ENCODE data around the gene PLA2G2A. TPM values are rescaled to one million over a fixed set of nuclear protein-coding genes. Genes with fewer than 3 reads are reported as not detected.

The PLA2G2A gene
- total and polyA plus RNA-seq, 2 of the 8 experiments (the other 6 are each of a cell fraction or from before 2014, with no cell fraction given) = 0.69 to 3.7 TPM

DNA sequence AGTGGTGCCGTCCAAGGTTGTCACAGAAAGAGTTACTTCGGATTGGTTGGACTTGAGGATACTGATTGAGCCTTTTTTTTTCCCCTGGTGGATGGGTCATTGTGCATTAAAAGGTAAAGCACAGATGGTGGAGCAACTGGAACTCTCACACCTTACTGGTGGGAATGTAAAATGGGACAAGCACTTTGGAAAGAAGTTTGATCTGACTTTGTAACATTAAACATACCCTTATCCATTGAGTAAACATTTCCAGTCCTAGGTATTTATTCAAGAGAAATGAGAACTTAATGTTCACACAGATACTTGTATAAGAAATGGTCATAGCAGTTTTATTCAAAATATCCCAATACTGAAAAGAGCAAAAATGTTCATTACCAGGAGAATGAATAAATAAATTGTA lies 14.9 kb downstream of the PLA2G2A start:
- H3K18ac ChIP-seq (ENCODE audit: extremely low read depth, low read length) = no peak overlapping the region
- H3K79me2 ChIP-seq (ENCODE audit: control insufficient read depth in 1 of 2, insufficient read depth in 2 of 2, low read length in 2 of 2) = no peaks in the 10 kb centered on the region
- FAIRE-seq = no peak
- no peaks in the 10 kb centered on the region for H3K36me3 ChIP-seq (ENCODE audit: control insufficient read depth in 2 of 4, insufficient read depth in 4 of 4, low read length in 3 of 4)
- no peaks in the 10 kb centered on the region for H3K23me2 ChIP-seq (ENCODE audit: low read depth, low read length)
- no peak overlapping the region for H2BK12ac ChIP-seq (ENCODE audit: low read depth, low read length)
- H3K4me3 ChIP-seq (ENCODE audit: extremely low read depth in 1 of 4, insufficient read depth in 2 of 4, low read depth in 3 of 4, low read length in 4 of 4) = no peak overlapping the region
- H3K9me3 ChIP-seq (ENCODE audit: insufficient read depth in 2 of 2, low read depth in 1 of 2, low read length in 1 of 2) = peaks cover 0 to 5% of the 10 kb centered on the region in 2 experiments; a peak in 1 of 4 replicates
- no peak overlapping the region for H2BK20ac ChIP-seq (ENCODE audit: low read length)
- no peak overlapping the region for H3K56ac ChIP-seq (replicated peaks; ENCODE audit: insufficient read length, low read depth, low read length)
- H3K14ac ChIP-seq (ENCODE audit: insufficient read length) = no peak overlapping the region
- WGBS, 2 experiments (ENCODE audit: extremely low coverage in 1 of 2, insufficient coverage in 1 of 2, insufficient read length in 1 of 2, insufficient replicate concordance in 2 of 2, low coverage in 1 of 2, low lambda C conversion rate in 2 of 2, missing lambda C conversion rate in 1 of 2) = 79% methylated on average over 2 of the region's 2 CpGs; no CpG with 5 or more reads in 1 of the 2 experiments
- no peak overlapping the region for H3K27ac ChIP-seq (ENCODE audit: low read depth, low read length)
- no peak overlapping the region for H3K9ac ChIP-seq (replicated peaks in 1 of 4; ENCODE audit: extremely low read depth in 1 of 4, low read depth in 3 of 4, low read length in 3 of 4)
- H3K4me2 ChIP-seq (ENCODE audit: insufficient read depth in 1 of 2, low read depth in 2 of 2, low read length in 2 of 2) = no peak overlapping the region
- no peak overlapping the region for H2AK5ac ChIP-seq (ENCODE audit: low read depth, low read length)
- H2BK5ac ChIP-seq (ENCODE audit: low read depth, low read length) = no peak overlapping the region
- H2BK120ac ChIP-seq (replicated peaks; ENCODE audit: low read depth, low read length) = no peak overlapping the region
- no peaks in the 10 kb centered on the region for H4K20me1 ChIP-seq (replicated peaks in 1 of 2; ENCODE audit: control insufficient read depth in 1 of 2, insufficient read depth in 2 of 2, low read length in 2 of 2)
- H4K5ac ChIP-seq (ENCODE audit: insufficient read length, low read depth, low read length) = no peak overlapping the region
- no peak overlapping the region for H3K4ac ChIP-seq (replicated peaks; ENCODE audit: insufficient read length, low read depth, low read length)
- DNase-seq (ENCODE audit: low read depth in 1 of 2, low spot score in 2 of 2) = no peak
- H2AFZ ChIP-seq (ENCODE audit: low read length) = no peak overlapping the region
- POLR2A ChIA-PET (ENCODE audit: partially characterized antibody) = interaction anchor here (1.2 kb wide), 1 partner anchor 42 kb away, joined by 5 read pairs; no protein-coding TSS in a partner anchor
- H4K8ac ChIP-seq (ENCODE audit: extremely low read depth, insufficient read depth, low read length) = no peak overlapping the region
- no peak overlapping the region for H3K23ac ChIP-seq (ENCODE audit: insufficient read length)
- no peaks in the 10 kb centered on the region for H3K79me1 ChIP-seq (ENCODE audit: low read depth, low read length)
- H4K91ac ChIP-seq (replicated peaks; ENCODE audit: insufficient read length, low read length) = no peak overlapping the region
- no peaks in the 10 kb centered on the region; a peak in 1 of 7 replicates for H3K27me3 ChIP-seq (replicated peaks in 1 of 4; ENCODE audit: control insufficient read depth in 3 of 4, extremely low read depth in 1 of 4, insufficient read depth in 3 of 4, low read length in 3 of 4)
- CTCF ChIA-PET (ENCODE audit: partially characterized antibody) = interaction anchor here (1.1 kb wide), 1 partner anchor 18 kb away, joined by 4 read pairs; no protein-coding TSS in a partner anchor
- H3K4me1 ChIP-seq (replicated peaks in 1 of 4; ENCODE audit: control insufficient read depth in 3 of 4, insufficient read depth in 4 of 4, low read length in 3 of 4) = peaks cover 0 to 1% (median 0%) of the 10 kb centered on the region in 4 experiments; a peak in 1 of 7 replicates
- H2BK15ac ChIP-seq (ENCODE audit: low read length) = no peak overlapping the region
- TF ChIP-seq PHF8 (conservative IDR thresholded peaks at IDR 0.05; ENCODE audit: low read depth, low read length) (no peak), EZH2 (IDR thresholded peaks at IDR 0.05; ENCODE audit: low read depth, low read length, severe bottlenecking) (no peak), CREB1 (IDR thresholded peaks at IDR 0.05) (no peak), RNF2 (IDR thresholded peaks at IDR 0.05; ENCODE audit: borderline replicate concordance, low read depth, low read length, missing control alignments, poor library complexity, severe bottlenecking) (no peak), CBX8 (IDR thresholded peaks at IDR 0.05; ENCODE audit: borderline replicate concordance, low read depth, low read length) (no peak), JUND (IDR thresholded peaks at IDR 0.05; ENCODE audit: low read length) (no peak), RFX5 (IDR thresholded peaks at IDR 0.05; ENCODE audit: borderline replicate concordance, low read depth, low read length) (no peak), JUN (IDR thresholded peaks at IDR 0.05; ENCODE audit: low read depth, low read length) (no peak)
- TF ChIP-seq, protein P1, sequence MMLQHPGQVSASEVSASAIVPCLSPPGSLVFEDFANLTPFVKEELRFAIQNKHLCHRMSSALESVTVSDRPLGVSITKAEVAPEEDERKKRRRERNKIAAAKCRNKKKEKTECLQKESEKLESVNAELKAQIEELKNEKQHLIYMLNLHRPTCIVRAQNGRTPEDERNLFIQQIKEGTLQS (IDR thresholded peaks at IDR 0.05; ENCODE audit: insufficient read depth, low read depth, low read length) = no peak
- TF ChIP-seq, protein P2, sequence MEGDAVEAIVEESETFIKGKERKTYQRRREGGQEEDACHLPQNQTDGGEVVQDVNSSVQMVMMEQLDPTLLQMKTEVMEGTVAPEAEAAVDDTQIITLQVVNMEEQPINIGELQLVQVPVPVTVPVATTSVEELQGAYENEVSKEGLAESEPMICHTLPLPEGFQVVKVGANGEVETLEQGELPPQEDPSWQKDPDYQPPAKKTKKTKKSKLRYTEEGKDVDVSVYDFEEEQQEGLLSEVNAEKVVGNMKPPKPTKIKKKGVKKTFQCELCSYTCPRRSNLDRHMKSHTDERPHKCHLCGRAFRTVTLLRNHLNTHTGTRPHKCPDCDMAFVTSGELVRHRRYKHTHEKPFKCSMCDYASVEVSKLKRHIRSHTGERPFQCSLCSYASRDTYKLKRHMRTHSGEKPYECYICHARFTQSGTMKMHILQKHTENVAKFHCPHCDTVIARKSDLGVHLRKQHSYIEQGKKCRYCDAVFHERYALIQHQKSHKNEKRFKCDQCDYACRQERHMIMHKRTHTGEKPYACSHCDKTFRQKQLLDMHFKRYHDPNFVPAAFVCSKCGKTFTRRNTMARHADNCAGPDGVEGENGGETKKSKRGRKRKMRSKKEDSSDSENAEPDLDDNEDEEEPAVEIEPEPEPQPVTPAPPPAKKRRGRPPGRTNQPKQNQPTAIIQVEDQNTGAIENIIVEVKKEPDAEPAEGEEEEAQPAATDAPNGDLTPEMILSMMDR (IDR thresholded peaks at IDR 0.05; ENCODE audit: control extremely low read depth in 1 of 3, insufficient read depth in 1 of 3, low read depth in 1 of 3, low read length in 3 of 3) = no peak
